ENCODE results near the gene SELENOO. TPM values are rescaled to one million over a fixed set of nuclear protein-coding genes. Genes with fewer than 3 reads are reported as not detected.

Gene SELENOO
- polyA plus RNA-seq, 1 experiment, result 6.8 TPM

DNA sequence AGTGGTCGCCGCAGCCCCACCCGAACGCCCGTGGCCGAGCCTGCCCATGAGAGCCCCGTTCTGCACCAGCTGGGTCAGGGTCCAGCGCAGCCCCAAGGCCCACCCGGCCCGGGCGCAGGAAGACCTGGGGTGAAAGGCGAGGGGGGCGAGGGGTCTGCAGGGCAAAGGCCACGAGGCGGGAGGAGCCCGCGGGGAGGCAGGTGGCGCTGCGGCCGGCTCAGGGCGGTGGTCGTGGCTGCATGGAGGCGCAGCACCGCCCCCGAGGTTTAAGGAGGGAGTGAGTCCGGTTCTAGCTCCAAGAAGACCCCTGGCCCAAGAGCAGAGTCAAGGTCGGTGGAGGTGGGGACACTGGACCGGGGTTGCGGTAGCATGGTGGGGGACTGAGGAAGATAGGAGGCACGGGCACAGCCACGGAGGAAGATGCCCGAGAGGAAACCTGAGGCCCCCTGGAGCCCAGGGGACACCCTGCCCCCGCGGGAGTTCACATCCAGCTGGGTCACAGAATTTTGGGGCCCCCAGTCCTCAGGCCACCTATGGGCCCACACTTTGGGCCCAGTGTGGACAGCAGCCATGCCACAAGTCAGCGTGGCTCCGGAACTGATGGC lies 50.8 kb downstream of the SELENOO start:
- DNase-seq (ENCODE audit: low read depth, low spot score), result no peak
- Histone ChIP-seq H3K9me3 (ENCODE audit: control insufficient read depth, insufficient read depth, low read length) (no peaks in the 10 kb centered on the region), H3K27me3 (ENCODE audit: control insufficient read depth, insufficient read depth, low read length) (no peaks in the 10 kb centered on the region), H3K4me3 (ENCODE audit: low read depth, low read length) (peak overlapping the region; percentile 34; the same call in 1 of the 2 replicates), H3K27ac (ENCODE audit: low read depth, low read length) (no peak overlapping the region)
- TF ChIP-seq, protein P1, sequence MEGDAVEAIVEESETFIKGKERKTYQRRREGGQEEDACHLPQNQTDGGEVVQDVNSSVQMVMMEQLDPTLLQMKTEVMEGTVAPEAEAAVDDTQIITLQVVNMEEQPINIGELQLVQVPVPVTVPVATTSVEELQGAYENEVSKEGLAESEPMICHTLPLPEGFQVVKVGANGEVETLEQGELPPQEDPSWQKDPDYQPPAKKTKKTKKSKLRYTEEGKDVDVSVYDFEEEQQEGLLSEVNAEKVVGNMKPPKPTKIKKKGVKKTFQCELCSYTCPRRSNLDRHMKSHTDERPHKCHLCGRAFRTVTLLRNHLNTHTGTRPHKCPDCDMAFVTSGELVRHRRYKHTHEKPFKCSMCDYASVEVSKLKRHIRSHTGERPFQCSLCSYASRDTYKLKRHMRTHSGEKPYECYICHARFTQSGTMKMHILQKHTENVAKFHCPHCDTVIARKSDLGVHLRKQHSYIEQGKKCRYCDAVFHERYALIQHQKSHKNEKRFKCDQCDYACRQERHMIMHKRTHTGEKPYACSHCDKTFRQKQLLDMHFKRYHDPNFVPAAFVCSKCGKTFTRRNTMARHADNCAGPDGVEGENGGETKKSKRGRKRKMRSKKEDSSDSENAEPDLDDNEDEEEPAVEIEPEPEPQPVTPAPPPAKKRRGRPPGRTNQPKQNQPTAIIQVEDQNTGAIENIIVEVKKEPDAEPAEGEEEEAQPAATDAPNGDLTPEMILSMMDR (IDR thresholded peaks at IDR 0.05; ENCODE audit: low read depth, low read length), result no peak
- ChIA-PET CTCF (interaction anchor here (0.9 to 3.0 kb wide), 6 partner anchors 9 to 116 kb away, joined by 3 to 25 read pairs (median 4); partner anchors contain the start of gene MAPK12), POLR2A (interaction anchor here (0.6 to 2.1 kb wide), 5 partner anchors 9 to 90 kb away, joined by 3 to 8 read pairs (median 3); partner anchors contain the start of gene MAPK12)

DNA sequence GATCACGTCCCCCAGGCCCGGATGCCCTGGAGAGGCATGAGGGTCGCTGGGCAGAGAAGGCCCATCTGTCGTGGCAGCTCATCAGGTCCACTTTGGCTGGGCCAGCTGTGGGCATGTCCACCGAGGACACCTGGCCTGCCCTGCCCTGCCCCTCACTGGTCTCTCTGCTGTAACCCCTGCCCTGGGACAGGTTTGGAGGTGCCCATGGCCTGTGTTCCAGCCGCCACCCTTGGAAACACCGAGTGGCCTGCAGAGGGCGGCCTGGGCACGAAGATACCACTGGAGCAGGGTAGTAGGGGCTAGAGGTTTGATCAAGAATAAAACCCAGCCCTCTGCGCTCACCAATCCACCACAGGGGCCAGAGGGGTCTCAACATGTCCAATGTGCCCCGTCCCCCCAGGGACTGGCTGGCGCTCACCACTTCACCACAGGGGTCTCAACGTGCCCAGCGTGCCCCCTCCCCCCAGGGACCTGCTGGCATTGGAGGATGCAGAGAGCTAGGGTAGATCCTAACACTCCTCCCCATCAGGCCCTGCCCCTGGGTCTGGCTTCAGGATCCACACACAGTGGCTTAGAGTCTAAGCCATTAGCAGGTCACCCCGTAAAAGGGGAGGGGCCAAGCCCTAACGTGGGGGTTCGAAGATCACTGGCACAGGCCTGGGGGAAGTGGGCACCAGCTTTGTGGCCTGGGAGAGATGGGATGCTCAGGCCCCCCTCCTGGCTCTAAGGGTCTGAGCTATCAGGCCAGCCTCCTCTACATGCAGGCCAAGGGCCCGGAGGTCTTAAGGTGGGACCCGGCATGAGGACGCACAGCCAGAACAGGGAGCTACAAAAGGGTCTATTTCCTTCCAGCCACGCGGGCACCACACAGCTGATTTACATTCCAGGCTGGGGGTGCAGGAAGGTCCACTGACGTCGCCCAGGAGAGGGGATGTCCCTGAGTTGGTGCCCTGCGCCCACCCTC lies 51.6 kb downstream of the SELENOO start:
- no peaks in the 10 kb centered on the region for H3K27me3 ChIP-seq (ENCODE audit: control insufficient read depth, insufficient read depth, low read length)
- DNase-seq (ENCODE audit: low read depth, low spot score), result no peak
- H3K27ac ChIP-seq (ENCODE audit: low read depth, low read length), result no peak overlapping the region
- ChIA-PET CTCF (interaction anchor here (0.6 to 3.0 kb wide), 9 partner anchors 9 to 176 kb away, joined by 3 to 25 read pairs (median 3); partner anchors contain the start of genes DENND6B and MAPK12), POLR2A (interaction anchor here (1.2 to 1.4 kb wide), 2 partner anchors 10 to 90 kb away, joined by 3 to 7 read pairs; no protein-coding TSS in a partner anchor)
- no peaks in the 10 kb centered on the region; the same call in 1 of the 2 replicates for H3K9me3 ChIP-seq (ENCODE audit: control insufficient read depth, insufficient read depth, low read length)
- TF ChIP-seq, protein P1 (IDR thresholded peaks at IDR 0.05; ENCODE audit: low read depth, low read length), result peak; percentile 70
- H3K4me3 ChIP-seq (ENCODE audit: low read depth, low read length), result no peak overlapping the region

DNA sequence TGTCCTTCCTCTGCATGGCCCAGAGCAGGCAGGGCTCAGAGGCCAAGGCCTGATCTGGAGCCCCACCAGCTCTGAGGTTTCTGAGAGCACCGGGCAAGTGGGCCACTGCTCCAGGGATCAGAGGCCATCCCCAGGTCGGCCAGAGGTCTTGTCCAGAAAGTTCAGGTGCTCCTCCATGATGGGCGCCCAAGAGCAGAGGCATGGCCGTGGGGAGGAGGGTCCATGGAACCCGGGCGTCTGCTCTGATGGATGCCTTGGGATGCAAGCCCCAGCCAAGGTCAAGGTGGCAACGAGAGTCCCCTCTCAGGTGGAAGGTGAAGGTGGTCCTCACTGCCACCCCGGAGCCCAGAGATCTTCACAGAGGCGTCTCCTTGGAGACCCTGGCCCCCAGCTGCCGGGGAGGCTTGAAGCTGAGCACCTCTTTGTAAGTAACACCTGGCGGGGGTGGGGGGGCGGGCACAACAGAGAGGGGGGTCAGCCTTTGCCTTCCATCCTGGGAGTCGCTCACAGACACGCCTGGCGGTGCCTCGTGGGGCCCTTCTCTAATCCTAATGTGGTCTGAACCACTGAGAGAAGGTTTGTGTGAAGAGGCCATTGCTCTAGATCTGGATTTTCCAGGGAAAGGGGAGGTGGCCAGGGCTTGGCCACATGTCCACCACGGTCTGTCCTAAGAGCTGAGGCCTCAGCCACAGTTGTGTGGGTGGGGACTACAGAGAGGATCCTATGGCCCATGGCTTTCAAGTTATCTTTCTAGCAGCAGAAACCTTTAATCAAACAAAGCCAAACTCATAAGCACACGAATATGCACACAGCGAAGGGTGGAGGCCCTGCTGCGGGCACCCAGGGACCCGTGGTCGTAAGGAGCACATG lies 52.5 kb downstream of the SELENOO start:
- POLR2A ChIA-PET, result no interaction called here
- TF ChIP-seq, protein P1 (IDR thresholded peaks at IDR 0.05; ENCODE audit: low read depth, low read length), result no peak
- Histone ChIP-seq H3K27me3 (ENCODE audit: control insufficient read depth, insufficient read depth, low read length) (no peaks in the 10 kb centered on the region), H3K9me3 (ENCODE audit: control insufficient read depth, insufficient read depth, low read length) (no peaks in the 10 kb centered on the region; the same call in 1 of the 2 replicates), H3K4me3 (ENCODE audit: low read depth, low read length) (no peak overlapping the region), H3K27ac (ENCODE audit: low read depth, low read length) (no peak overlapping the region)
- no peak for DNase-seq (ENCODE audit: low read depth, low spot score)
- CTCF ChIA-PET, result interaction anchor here (0.6 to 3.0 kb wide), 4 partner anchors 73 to 175 kb away, joined by 3 to 25 read pairs (median 6); partner anchors contain the start of gene DENND6B

DNA sequence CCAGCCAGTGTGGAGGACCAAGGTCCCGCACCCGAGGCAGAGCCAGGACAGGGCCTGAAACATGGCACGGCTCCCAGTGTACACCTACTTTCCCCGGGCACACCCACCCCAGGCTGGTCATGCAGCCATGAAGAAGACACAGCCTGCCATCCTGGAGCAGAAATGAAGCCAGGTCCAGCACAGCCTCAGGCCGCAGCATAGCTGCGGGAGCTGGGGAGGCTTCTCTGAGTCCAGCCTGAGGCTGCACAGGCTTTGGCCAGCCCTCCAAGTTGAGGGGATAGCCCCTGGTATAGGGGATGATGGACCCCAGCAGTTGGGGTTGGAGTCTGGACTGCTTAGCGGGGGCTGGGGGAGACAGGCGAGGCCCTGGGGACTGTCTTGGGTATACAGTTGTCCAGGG lies 53.1 kb downstream of the SELENOO start:
- CTCF ChIA-PET, result no interaction called here
- DNase-seq (ENCODE audit: low read depth, low spot score), result no peak
- no peaks in the 10 kb centered on the region for H3K27me3 ChIP-seq (ENCODE audit: control insufficient read depth, insufficient read depth, low read length)
- H3K27ac ChIP-seq (ENCODE audit: low read depth, low read length), result no peak overlapping the region
- POLR2A ChIA-PET, result no interaction called here
- no peak overlapping the region for H3K4me3 ChIP-seq (ENCODE audit: low read depth, low read length)
- TF ChIP-seq, protein P1 (IDR thresholded peaks at IDR 0.05; ENCODE audit: low read depth, low read length), result no peak
- no peaks in the 10 kb centered on the region; the same call in 1 of the 2 replicates for H3K9me3 ChIP-seq (ENCODE audit: control insufficient read depth, insufficient read depth, low read length)

Measured in AG04450 (cell line).